GM19463 (cell line): Measurements from ENCODE around the gene HRH2.
"Not testable (repeated sequence)": the region's sequence is repeated elsewhere in the genome, so short reads cannot be mapped to it uniquely, and the experiment has no call there.

ENCODE experiments used
- ATAC-seq: cut with Tn5 transposase; IDR thresholded peaks from one replicate; pipeline ENCODE4 v1.9.1; 2021; ENCODE audit warnings: mild to moderate bottlenecking, moderate library complexity; ENCODE audit not compliant: unreplicated experiment

Gene HRH2

GRCh38 chr5:175735701-175736100, 77.8 kb downstream of the HRH2 start:
- no peak for ATAC-seq

DNA sequence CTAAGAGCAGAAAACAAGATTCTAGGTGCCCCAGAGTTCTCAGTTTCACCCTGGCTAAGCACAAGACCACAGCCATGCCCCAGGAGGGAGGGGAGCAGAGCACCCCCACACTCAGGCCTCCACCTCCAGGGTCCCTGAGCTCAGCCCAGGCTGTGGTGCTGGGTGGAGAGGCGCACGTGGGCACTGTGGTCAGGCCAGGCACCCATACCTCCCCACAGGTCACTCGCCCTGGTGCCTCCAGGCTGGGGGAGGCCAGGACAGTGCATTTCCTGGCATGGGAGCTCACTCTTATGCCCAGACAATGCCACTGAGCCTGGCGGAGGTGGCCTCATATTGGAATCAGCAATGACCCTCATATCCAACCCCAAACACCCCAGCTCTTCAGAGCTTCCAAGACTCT, 78.8 kb downstream of the HRH2 start:
- no peak for ATAC-seq

DNA sequence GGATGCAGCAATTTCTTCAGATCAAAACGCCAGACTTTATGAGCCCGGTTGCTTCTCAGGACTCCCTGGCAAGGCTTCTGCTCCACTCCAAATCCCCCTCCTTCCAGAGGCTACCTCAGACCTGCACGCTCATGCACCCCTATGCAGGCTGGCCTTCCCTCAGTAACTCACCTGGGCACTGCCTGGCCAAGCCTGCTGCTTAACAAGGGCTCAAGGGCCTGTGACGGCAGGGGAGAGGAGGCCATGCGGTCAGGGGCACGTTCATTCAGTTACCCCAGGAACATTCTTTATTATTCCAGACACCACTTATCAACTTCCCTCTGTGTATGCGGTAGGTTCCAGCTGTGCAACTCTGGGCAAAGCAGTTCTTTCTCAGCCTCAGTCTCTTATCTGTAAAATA, 79.6 kb downstream of the HRH2 start:
- no peak for ATAC-seq

- ATAC-seq = no peak
Measured at GRCh38 chr5:175738126-175738525, 80.3 kb downstream of the HRH2 start.

GRCh38 chr5:175738602-175739133, 80.8 kb downstream of the HRH2 start:
- ATAC-seq = no peak

- ATAC-seq = no peak
Measured at GRCh38 chr5:175740014-175740413, 82.1 kb downstream of the HRH2 start.

DNA sequence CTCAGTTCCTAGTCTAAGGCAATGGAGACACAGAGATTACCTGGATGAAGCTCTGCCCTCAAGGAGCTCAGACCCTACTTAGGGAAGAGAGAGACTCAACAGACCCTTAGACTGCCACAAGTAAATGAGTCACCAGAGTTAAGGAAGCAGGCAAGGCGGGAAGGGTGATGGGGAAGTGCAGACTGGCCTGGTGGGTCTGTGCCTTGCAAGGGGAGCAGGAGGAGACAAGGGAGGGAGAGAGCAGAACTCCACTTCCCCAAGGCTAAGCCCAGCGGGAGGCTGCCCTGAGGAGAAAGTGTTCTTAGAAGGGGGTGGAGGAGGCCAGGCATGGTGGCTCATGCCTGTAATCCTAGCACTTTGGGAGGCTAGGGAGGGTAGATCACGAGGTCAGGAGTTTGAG, 83.7 kb downstream of the HRH2 start:
- ATAC-seq = no peak

DNA sequence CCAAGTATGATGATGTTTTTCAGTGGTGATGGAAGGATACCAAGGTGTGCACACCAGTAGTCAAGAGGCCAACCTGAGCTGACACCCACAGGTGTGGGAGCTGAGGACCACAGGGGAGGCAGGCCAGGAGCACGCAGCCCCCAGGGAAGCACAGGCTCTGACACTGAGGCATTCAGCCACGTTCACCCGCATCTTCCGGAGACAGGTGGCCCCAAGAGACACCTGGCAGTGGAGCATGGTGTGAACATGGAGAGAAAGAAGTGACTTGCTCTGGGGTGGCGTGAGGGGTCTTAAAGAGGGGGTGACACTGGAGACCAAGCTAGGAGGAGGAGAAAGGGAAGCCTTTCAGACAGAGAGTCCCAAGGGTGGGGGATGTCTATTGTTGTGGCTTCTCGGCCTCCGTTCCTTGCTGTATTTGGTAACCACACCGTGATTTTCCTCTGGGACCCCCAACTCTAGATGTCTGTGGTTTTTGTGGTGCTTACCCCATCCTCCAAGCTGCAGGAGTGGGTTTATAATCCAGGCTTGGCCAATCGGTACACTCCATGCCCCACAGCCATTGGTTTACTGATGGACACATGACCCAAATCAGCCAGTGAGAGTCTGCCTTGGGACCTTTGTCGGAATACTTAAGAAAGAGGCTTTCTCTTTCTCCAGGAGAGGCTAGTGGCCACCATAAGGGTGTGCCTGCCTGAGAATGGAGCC, 84.6 kb downstream of the HRH2 start:
- ATAC-seq = no peak

DNA sequence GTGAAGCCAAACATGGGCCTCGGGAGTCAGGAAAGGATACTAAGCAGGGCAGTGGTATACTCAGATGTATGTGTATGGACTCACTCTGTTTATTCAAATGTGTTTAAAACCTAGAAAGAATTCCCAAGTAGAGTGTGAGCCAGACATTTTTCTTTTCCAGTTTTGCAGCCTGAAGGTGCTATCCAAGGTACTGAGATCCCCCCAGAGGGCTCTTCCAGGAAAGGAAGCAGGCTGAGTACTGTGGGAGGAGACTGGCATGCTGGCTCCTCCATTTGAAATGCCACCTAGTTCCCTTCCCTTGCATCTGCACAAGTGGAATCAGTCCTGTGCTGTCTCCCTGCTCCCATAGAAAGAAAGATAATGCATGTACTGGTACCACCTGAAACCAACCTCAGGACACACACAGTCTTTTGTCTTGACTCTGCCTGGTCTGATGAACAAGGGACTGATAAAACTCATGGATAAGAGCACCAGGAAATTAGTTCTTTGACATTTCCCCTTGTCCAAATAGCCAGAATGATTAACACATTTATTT, 85.9 kb downstream of the HRH2 start:
- ATAC-seq = no peak

GRCh38 chr5:175745210-175745609, 87.3 kb downstream of the HRH2 start:
- ATAC-seq = no peak

GRCh38 chr5:175746851-175747250, 89.0 kb downstream of the HRH2 start:
- no peak for ATAC-seq

DNA sequence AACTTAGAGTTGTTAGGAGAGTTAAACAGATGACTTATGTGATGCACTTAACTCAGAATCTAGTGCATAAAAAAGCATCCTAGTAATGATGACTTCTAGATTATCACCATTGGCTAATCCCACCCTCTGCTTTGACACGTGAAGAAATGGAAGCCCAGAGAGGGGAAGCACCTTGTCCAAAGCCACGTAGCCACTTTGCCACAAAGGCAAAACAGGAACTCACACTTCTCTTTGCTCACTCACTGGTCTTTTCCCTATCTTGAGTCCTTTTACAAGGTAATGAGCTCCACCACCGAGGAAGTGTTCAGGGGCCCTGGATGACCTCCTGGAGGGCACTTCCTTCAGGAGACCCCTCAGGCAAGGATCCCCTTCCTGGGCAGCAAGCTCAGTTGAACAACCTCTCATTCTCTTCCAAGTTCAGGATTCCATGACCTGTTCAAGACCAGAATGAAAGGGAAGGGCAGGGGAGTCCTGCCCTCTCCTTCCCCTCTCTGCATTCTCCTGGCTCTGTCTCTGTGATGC, 89.7 kb downstream of the HRH2 start:
- ATAC-seq = no peak

- no peak for ATAC-seq
Measured at GRCh38 chr5:175748650-175749049, 90.8 kb downstream of the HRH2 start.

GRCh38 chr5:175749591-175749990, 91.7 kb downstream of the HRH2 start:
- ATAC-seq = no peak

GRCh38 chr5:175750511-175750931, 92.7 kb downstream of the HRH2 start:
- ATAC-seq = no peak

GRCh38 chr5:175751369-175751768, 93.5 kb downstream of the HRH2 start:
- ATAC-seq = no peak

DNA sequence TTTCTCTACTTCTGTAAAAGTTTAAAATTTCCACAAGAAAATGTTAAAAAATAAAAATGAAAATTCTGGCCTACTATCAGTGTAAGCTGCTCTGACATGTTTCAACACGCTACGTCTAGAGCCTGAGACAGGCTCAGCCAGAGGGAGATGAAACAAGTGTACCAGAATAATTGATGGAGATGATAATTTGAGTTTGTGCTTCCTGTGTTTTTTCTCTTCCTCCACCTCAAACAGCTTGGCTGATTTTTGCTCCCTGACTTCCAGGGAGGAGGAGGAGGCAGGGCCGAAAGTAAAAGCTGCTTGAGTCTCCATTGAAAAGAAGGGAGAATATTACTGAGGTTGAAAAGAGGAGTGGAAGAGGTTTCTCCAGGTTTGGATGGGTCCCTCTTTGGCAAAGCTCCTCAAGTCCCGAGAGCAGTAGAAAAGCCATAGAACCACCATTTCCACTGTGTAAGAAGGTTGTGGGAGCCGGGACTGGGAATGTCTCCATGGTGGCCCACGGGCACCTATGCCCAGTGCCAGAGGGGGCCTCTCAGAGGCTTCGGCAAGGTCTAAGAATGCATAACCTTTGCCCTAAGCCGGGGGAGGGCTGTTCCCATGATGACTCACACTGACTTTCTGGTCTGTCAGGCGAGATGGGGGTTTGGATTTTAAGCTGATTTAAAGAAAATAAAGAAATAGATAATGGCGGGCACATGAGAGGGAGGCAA, 95.1 kb downstream of the HRH2 start:
- ATAC-seq = no peak

GRCh38 chr5:175753536-175754402, 95.9 kb downstream of the HRH2 start:
- no peak for ATAC-seq

DNA sequence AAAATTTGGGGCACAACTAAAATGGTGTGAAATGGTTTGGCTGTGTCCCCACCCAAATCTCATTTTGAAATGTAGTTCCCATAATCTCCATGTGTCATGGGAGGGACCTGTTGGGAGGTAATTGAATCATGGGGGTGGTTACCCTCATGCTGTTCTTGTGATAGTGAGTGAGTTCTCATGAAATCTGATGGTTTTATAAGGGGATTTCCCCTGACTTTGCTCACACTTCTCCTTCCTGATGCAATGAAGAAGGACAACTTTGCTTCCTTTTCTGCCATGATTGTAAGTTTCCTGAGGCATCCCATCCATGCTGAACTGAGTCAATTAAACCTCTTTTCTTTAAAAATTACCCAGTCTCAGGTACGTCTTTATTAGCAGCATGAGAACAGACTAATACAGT, 102.1 kb downstream of the HRH2 start:
- not testable (repeated sequence) for ATAC-seq
